ENCODE measurements around the gene SCAI. TPM values are rescaled to one million over a fixed set of nuclear protein-coding genes. Genes with fewer than 3 reads are reported as not detected.
"Not testable (repeated sequence)": the region's sequence is repeated elsewhere in the genome, so short reads cannot be mapped to it uniquely, and the experiment has no call there.

The SCAI gene
- total RNA-seq, 2 donors from 2014 or later: 6.7 to 7.6 TPM

DNA sequence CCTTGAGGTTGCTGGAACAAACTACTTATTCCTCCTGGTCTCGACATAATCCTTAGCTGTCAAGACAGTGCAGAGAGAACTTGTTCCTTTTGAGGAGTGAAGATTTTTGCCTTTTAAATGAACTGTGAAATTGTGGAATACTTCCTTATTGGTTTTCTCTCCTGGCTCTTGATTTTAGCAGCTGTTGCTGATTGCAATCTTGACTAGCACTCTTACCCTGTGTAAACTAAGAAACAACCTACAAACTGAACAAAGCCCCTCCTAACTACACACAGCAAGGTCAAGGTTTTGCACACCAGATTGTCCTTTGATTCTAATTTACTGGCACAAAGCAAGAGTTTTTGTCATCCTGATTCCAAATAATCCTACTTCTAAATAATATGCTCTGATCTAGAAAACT is 118.4 kb downstream of the SCAI start:
- no peaks in the 10 kb centered on the region for H3K27me3 ChIP-seq
- no peak overlapping the region for H3K4me3 ChIP-seq
- no peaks in the 10 kb centered on the region for H3K9me3 ChIP-seq
- intact Hi-C loops (cut with DNase I): no loop called here
- no peak for DNase-seq
- no peaks in the 10 kb centered on the region for H3K4me1 ChIP-seq
- TF ChIP-seq, protein P1, sequence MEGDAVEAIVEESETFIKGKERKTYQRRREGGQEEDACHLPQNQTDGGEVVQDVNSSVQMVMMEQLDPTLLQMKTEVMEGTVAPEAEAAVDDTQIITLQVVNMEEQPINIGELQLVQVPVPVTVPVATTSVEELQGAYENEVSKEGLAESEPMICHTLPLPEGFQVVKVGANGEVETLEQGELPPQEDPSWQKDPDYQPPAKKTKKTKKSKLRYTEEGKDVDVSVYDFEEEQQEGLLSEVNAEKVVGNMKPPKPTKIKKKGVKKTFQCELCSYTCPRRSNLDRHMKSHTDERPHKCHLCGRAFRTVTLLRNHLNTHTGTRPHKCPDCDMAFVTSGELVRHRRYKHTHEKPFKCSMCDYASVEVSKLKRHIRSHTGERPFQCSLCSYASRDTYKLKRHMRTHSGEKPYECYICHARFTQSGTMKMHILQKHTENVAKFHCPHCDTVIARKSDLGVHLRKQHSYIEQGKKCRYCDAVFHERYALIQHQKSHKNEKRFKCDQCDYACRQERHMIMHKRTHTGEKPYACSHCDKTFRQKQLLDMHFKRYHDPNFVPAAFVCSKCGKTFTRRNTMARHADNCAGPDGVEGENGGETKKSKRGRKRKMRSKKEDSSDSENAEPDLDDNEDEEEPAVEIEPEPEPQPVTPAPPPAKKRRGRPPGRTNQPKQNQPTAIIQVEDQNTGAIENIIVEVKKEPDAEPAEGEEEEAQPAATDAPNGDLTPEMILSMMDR (IDR thresholded peaks at IDR 0.05): no peak
- TF ChIP-seq POLR2A (IDR thresholded peaks at IDR 0.05): no peak
- H3K36me3 ChIP-seq (replicated peaks in 1 of 2; ENCODE audit: insufficient read depth in 1 of 2, low read depth in 2 of 2): peaks cover 0 to 2% of the 10 kb centered on the region in 2 donors
- 68 to 80% methylated on average over 1 of the region's 1 CpG for WGBS, 2 donors
- H3K27ac ChIP-seq: no peak overlapping the region
- ATAC-seq: no peak

DNA sequence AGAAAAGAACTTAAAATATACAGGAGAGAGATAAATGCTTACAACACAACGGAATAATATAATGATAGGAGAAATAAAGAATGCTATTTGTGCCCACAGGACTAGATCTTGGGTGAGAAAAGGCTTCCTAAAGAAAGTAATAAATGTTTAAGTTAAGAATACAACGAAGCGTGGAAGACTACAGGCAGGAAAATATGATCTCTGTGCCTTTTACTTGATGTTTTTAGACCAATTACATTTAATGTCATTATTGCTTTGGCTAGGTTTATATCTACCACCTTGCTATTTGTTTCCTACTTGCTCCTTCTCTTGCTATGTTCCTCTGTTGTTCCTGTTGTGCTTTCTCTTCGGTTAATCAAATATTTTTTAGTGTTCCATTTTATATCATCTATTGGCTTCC is 122.3 kb downstream of the SCAI start:
- no peak overlapping the region for H3K4me3 ChIP-seq
- TF ChIP-seq POLR2A (IDR thresholded peaks at IDR 0.05): no peak
- TF ChIP-seq, protein P1 (IDR thresholded peaks at IDR 0.05): no peak
- H3K9me3 ChIP-seq: no peaks in the 10 kb centered on the region
- intact Hi-C loops (cut with DNase I): no loop called here
- ATAC-seq: no peak
- DNase-seq: no peak
- H3K27me3 ChIP-seq: no peaks in the 10 kb centered on the region
- WGBS, 2 donors: 92 to 95% methylated on average over 4 of the region's 4 CpGs
- H3K36me3 ChIP-seq (replicated peaks in 1 of 2; ENCODE audit: insufficient read depth in 1 of 2, low read depth in 2 of 2): peaks cover 0 to 2% of the 10 kb centered on the region in 2 donors
- H3K4me1 ChIP-seq: no peaks in the 10 kb centered on the region
- no peak overlapping the region for H3K27ac ChIP-seq

DNA sequence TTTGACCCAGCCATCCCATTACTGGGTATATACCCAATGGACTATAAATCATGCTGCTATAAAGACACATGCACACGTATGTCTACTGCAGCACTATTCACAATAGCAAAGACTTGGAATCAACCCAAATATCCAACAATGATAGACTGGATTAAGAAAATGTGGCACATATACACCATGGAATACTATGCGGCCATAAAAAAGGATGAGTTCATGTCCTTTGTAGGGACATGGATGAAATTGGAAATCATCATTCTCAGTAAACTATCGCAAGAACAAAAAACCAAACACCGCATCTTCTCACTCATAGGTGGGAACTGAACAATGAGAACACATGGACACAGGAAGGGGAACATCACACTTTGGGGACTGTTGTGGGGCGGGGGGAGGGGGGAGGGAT is 127.7 kb downstream of the SCAI start:
- WGBS, 2 donors: 88 to 95% methylated on average over 5 of the region's 5 CpGs
- not testable (repeated sequence) for ATAC-seq

DNA sequence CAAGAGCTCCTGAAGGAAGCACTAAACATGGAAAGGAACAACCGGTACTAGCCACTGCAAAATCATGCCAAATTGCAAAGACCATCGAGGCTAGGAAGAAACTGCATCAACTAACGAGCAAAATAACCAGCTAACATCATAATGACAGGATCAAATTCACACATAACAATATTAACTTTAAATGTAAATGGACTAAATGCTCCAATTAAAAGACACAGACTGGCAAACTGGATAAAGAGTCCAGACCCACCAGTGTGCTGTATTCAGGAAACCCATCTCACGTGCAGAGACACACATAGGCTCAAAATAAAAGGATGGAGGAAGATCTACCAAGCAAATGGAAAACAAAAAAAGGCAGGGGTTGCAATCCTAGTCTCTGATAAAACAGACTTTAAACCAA is 131.3 kb downstream of the SCAI start:
- H3K27me3 ChIP-seq; H3K4me3 ChIP-seq; DNase-seq; H3K4me1 ChIP-seq; ATAC-seq; H3K36me3 ChIP-seq (replicated peaks in 1 of 2; ENCODE audit: insufficient read depth in 1 of 2, low read depth in 2 of 2); H3K27ac ChIP-seq; intact Hi-C loops (cut with DNase I); H3K9me3 ChIP-seq: not testable (repeated sequence)
- 97% methylated on average over 4 of the region's 4 CpGs; no CpG with 5 or more reads in 1 of the 2 donors for WGBS, 2 donors

More for the DNA sequence above, 127.7 kb downstream of the SCAI start:
- H3K4me3 ChIP-seq; H3K9me3 ChIP-seq; H3K27ac ChIP-seq; H3K36me3 ChIP-seq (replicated peaks in 1 of 2; ENCODE audit: insufficient read depth in 1 of 2, low read depth in 2 of 2); H3K4me1 ChIP-seq; H3K27me3 ChIP-seq; DNase-seq; intact Hi-C loops (cut with DNase I): not testable (repeated sequence)

DNA sequence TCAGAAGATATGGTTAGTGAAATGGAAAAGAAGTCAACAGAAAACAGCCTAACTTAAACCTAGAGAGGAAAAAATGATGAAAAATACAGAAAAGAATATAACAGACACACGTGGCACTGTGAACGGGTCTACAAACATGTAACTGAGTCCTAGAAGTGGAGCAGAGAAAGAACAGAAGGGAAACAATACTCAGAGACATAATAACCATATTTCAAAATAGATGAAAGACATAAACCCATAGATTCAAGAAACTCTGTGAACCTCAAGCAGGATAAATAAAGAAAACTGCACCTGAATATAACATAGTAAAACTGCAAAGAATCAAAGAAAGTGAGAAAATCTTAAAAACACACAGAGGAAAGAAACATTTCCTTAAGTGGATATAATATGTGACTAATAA is 134.7 kb downstream of the SCAI start:
- Histone ChIP-seq H3K4me3 (no peak overlapping the region), H3K36me3 (replicated peaks in 1 of 2; ENCODE audit: insufficient read depth in 1 of 2, low read depth in 2 of 2) (no peaks in the 10 kb centered on the region), H3K9me3 (no peaks in the 10 kb centered on the region), H3K4me1 (no peaks in the 10 kb centered on the region), H3K27me3 (no peaks in the 10 kb centered on the region), H3K27ac (no peak overlapping the region)
- intact Hi-C loops (cut with DNase I): no loop called here
- no peak for TF ChIP-seq POLR2A (IDR thresholded peaks at IDR 0.05)
- TF ChIP-seq, protein P1 (IDR thresholded peaks at IDR 0.05): no peak
- ATAC-seq: no peak
- 90 to 98% methylated on average over 2 of the region's 2 CpGs for WGBS, 2 donors
- DNase-seq: no peak

GRCh38 chr9:125003332-125003731 is 140.0 kb downstream of the SCAI start:
- Histone ChIP-seq H3K4me3 (no peak overlapping the region), H3K27ac (no peak overlapping the region), H3K9me3 (no peaks in the 10 kb centered on the region), H3K4me1 (no peaks in the 10 kb centered on the region), H3K27me3 (no peaks in the 10 kb centered on the region), H3K36me3 (replicated peaks in 1 of 2; ENCODE audit: insufficient read depth in 1 of 2, low read depth in 2 of 2) (no peaks in the 10 kb centered on the region)
- WGBS, 2 donors: 84 to 90% methylated on average over 7 of the region's 7 CpGs
- no peak for ATAC-seq
- intact Hi-C loops (cut with DNase I): no loop called here
- no peak for DNase-seq
- no peak for TF ChIP-seq POLR2A (IDR thresholded peaks at IDR 0.05)
- TF ChIP-seq, protein P1 (IDR thresholded peaks at IDR 0.05): no peak
